ENCODE data around the gene DNASE1L1. TPM values are rescaled to one million over a fixed set of nuclear protein-coding genes. Genes with fewer than 3 reads are reported as not detected.
A peak's percentile ranks its signal among the peaks of the same experiment; 100 is the strongest.

DNASE1L1 gene
- total and polyA plus RNA-seq, 12 donors: 9.3 to 101 (median 45.3) TPM

DNA sequence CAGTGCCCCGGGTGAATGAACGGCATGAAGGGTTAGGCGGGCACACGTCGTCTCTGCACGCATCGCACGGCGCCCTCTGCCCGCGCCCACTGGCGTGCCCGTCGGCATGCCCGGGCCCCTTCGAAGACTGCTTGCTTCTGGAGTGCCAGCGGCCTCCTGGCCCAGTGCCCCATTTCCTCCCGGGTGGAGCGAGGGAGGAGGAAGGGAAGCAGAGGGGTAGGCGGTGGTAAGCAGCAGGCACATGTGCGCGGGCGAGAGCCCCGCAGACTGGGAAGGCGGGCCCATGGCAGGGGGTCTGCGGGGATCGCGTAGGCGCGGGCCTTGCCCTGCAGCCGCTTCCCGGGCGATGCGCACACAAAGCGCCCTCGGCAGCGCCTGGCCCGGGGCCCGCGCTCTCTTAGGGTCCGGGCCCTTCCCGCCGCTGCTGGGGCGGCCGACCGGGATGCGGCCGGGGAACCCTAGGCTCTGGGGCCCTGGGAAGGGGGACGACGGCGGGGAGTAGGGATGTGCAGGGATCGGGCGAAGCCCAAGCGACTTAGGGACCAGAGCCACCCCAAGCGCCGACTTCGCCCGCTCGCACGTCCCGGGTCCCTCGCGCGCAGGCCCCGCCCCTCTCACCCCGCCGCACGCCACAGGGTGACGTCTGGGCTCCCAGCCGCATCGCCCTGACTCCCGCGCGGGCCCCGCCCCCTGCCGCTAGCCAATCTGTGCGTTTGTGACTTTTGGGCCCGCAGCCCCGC, 30.8 kb downstream of the DNASE1L1 start:
- 0 to 58% (median 18%) methylated on average over 5 to 77 of the region's 79 CpGs for WGBS, 4 donors
- DNase-seq: peak; percentile 62 to 73 (median 64)
- Histone ChIP-seq H3K36me3 (replicated peaks in 1 of 2) (no peaks in the 10 kb centered on the region), H3K4me3 (peak overlapping the region in 2 of 4 donors; percentile 10 to 44), H3K9me3 (replicated peaks in 1 of 3) (no peaks in the 10 kb centered on the region), H3K27me3 (no peaks in the 10 kb centered on the region), H3K4me1 (replicated peaks in 1 of 2) (peaks cover 4 to 8% of the 10 kb centered on the region in 2 donors), H3K27ac (peak overlapping the region; percentile 81 to 98 (median 91))
- intact Hi-C loops (cut with DNase I): no loop called here
- peak; percentile 70 to 81 for TF ChIP-seq POLR2A (IDR thresholded peaks at IDR 0.05)
- TF ChIP-seq, protein P1, sequence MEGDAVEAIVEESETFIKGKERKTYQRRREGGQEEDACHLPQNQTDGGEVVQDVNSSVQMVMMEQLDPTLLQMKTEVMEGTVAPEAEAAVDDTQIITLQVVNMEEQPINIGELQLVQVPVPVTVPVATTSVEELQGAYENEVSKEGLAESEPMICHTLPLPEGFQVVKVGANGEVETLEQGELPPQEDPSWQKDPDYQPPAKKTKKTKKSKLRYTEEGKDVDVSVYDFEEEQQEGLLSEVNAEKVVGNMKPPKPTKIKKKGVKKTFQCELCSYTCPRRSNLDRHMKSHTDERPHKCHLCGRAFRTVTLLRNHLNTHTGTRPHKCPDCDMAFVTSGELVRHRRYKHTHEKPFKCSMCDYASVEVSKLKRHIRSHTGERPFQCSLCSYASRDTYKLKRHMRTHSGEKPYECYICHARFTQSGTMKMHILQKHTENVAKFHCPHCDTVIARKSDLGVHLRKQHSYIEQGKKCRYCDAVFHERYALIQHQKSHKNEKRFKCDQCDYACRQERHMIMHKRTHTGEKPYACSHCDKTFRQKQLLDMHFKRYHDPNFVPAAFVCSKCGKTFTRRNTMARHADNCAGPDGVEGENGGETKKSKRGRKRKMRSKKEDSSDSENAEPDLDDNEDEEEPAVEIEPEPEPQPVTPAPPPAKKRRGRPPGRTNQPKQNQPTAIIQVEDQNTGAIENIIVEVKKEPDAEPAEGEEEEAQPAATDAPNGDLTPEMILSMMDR (IDR thresholded peaks at IDR 0.05): no peak

DNA sequence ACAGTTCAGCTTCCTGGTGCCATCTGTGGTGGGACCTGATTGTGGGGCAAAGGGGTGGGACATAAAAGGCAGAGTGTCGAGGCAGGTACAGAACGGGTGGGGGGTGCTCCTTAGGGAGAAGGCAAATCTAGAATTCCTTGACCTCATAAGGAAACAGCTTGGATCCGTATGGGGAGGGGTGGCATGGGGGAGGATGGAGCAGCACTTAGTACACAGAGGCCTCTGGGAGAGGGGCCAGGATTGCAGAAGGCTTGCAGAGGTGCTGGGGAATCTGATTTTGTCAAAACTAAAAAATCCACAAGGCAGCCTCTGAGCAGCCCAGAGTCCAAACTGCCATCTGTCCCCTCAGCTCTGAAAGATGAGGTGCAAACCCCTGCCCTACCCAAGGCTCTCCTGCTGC, 32.3 kb downstream of the DNASE1L1 start:
- DNase-seq: no peak
- 61 to 73% (median 72%) methylated on average over 3 of the region's 3 CpGs for WGBS, 4 donors
- Histone ChIP-seq H3K4me1 (replicated peaks in 1 of 2) (peaks cover 4 to 8% of the 10 kb centered on the region in 2 donors), H3K27me3 (no peaks in the 10 kb centered on the region), H3K36me3 (replicated peaks in 1 of 2) (no peaks in the 10 kb centered on the region), H3K4me3 (no peak overlapping the region), H3K9me3 (replicated peaks in 1 of 3) (no peaks in the 10 kb centered on the region), H3K27ac (peak overlapping the region in 1 of 5 donors; percentile 98)
- intact Hi-C loops (cut with DNase I): no loop called here
- TF ChIP-seq POLR2A (IDR thresholded peaks at IDR 0.05): no peak
- TF ChIP-seq, protein P1 (IDR thresholded peaks at IDR 0.05): no peak

DNA sequence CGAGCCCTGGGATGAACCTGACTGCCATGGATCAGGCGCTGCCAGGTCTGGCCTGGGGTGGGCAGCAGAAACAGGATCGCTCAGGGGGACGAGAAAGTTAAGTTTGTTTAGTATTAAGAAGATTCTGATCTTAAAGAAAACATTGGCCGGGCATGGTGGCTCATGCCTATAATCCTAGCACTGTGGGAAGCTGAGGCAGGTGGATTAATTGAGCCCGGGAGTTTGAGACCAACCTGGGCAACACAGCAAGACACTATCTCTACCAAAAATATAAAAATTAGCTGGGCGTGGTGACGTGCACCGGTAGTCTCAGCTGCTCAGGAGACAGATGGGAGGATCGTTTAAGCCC, 33.9 kb downstream of the DNASE1L1 start:
- Histone ChIP-seq H3K4me1 (replicated peaks in 1 of 2) (peaks cover 3% of the 10 kb centered on the region in 2 donors), H3K27ac (peak overlapping the region in 2 of 5 donors; percentile 57 to 63), H3K27me3 (no peaks in the 10 kb centered on the region), H3K9me3 (replicated peaks in 1 of 3) (no peaks in the 10 kb centered on the region), H3K36me3 (replicated peaks in 1 of 2) (no peaks in the 10 kb centered on the region), H3K4me3 (no peak overlapping the region)
- WGBS, 4 donors: 81 to 89% (median 85%) methylated on average over 9 to 10 of the region's 10 CpGs
- no peak for DNase-seq
- no peak for TF ChIP-seq POLR2A (IDR thresholded peaks at IDR 0.05)
- TF ChIP-seq, protein P1 (IDR thresholded peaks at IDR 0.05): no peak
- intact Hi-C loops (cut with DNase I): no loop called here

DNA sequence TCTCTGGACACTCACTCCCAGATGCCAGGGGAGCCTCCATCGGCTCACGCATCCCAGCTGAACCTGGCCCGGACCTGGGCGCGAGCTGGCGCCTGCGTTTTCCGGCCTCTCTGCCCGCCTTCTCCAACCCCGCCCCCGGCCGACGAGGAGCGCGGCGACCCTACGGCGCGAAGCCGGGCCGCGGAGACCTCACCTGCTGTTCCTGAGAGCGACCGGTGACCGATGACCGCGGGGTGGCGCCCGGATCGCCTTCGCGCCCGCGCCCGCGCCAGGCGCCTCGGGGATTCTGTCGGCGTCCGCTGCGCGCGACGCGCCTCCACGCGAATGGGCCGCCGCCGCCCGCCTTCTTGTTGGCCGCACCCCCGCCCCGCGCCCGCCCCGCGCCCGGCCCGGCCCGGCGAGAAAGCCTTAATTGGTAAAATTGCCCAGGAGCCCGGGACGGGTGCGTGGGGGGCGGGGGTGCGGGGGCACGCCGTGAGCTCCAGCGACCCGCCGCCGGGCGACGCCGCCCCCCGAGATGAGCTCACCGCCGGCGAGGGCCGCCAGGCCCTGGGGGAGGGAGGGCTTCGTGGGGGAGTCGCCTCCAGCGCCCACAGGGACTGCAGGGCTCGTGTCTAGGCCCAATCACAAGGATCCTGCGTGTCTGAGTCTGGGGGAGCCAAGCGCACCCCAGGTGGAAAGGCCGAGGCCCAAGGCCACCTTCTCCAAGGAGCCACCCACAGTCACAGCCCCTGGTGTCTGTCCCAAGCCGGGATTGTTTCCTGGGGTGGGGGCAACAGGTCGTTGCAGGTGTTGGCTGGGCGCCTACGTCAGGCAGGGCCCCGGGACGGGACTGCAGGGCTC, 34.5 kb downstream of the DNASE1L1 start, which contains the start of gene FLNA:
TSS of gene FLNA (minus strand) at position 322 of the 843 bp plus-strand sequence. CDS start 3,389 bp downstream, outside the sequence.
- Histone ChIP-seq H3K27me3 (no peaks in the 10 kb centered on the region), H3K9me3 (replicated peaks in 1 of 3) (no peaks in the 10 kb centered on the region), H3K4me3 (peak within 1 kb of the TSS in 1 of 4 donors; percentile 30), H3K36me3 (replicated peaks in 1 of 2) (no peaks in the 10 kb centered on the region), H3K27ac (peak within 1 kb of the TSS in 2 of 5 donors; percentile 57 to 63), H3K4me1 (replicated peaks in 1 of 2) (no peaks in the 10 kb centered on the region)
- DNase-seq: peak in 1 of 7 donors; percentile 44
- intact Hi-C loops (cut with DNase I): no loop called here
- 8 to 71% (median 23%) methylated on average over 4 to 87 of the region's 95 CpGs for WGBS, 4 donors
- TF ChIP-seq, protein P1 (IDR thresholded peaks at IDR 0.05): peak in 1 of 6 experiments; percentile 15
- no peak for TF ChIP-seq POLR2A (IDR thresholded peaks at IDR 0.05)
